GM12892 (cell line): ENCODE data around the gene UBALD2.
"Not testable (repeated sequence)": the region's sequence is repeated elsewhere in the genome, so short reads cannot be mapped to it uniquely, and the experiment has no call there.

Source experiments
- DNase-seq: peaks from one replicate; pipeline ENCODE4 v3.0.0; 2011; ENCODE audit not compliant: insufficient read length
- FAIRE-seq: peaks from 2 replicates; lab custom pipeline; 2011; peaks lifted over from hg19 to GRCh38; lab: Jason Lieb, UNC
- POLR2A ChIP-seq: IDR thresholded peaks from 2 replicates; pipeline ENCODE4 v1.6.1; 2011; ENCODE audit warnings: low read depth, low read length, control low read depth
- POLR2AphosphoS5 ChIP-seq: IDR thresholded peaks from 2 replicates; pipeline ENCODE4 v1.6.1; 2011; ENCODE audit warnings: low read depth, low read length, control low read depth
- TAF1 ChIP-seq: IDR thresholded peaks from 2 replicates; pipeline ENCODE4 v1.6.1; 2011; ENCODE audit warnings: low read depth, mild to moderate bottlenecking, control low read depth, low read length, borderline replicate concordance

The UBALD2 gene

GRCh38 chr17:76304226-76305134 is 39.3 kb downstream of the UBALD2 start:
- TF ChIP-seq POLR2A: no peak
- TF ChIP-seq POLR2AphosphoS5: no peak
- no peak for TF ChIP-seq TAF1
- no peak for DNase-seq
- FAIRE-seq: no peak

GRCh38 chr17:76305135-76305454 is 39.9 kb downstream of the UBALD2 start:
- FAIRE-seq, DNase-seq: not testable (repeated sequence)

- DNase-seq (no peak), FAIRE-seq (no peak)
- TF ChIP-seq POLR2A (no peak), POLR2AphosphoS5 (no peak), TAF1 (no peak)
These were observed 42.3 kb downstream of the UBALD2 start for GRCh38 chr17:76307299-76307965.

GRCh38 chr17:76307966-76308338 is 42.8 kb downstream of the UBALD2 start, which contains the start of gene QRICH2:
Gene QRICH2, minus strand, starts transcription at chr17:76308276. Its CDS starts 278 bp downstream, at chr17:76307998.
- no peak for FAIRE-seq
- no peak for DNase-seq
- no peak for TF ChIP-seq TAF1

GRCh38 chr17:76309461-76309860 is 44.3 kb downstream of the UBALD2 start:
- FAIRE-seq: no peak
- TF ChIP-seq POLR2A: no peak
- no peak for TF ChIP-seq POLR2AphosphoS5
- no peak for TF ChIP-seq TAF1
- no peak for DNase-seq

- DNase-seq: no peak
- TF ChIP-seq POLR2AphosphoS5 (no peak), TAF1 (no peak), POLR2A (no peak)
- FAIRE-seq: no peak
These were observed 47.6 kb downstream of the UBALD2 start for GRCh38 chr17:76312735-76313134.

- no peak for TF ChIP-seq POLR2AphosphoS5
- no peak for TF ChIP-seq POLR2A
- no peak for TF ChIP-seq TAF1
- DNase-seq (no peak), FAIRE-seq (no peak)
These were observed 49.5 kb downstream of the UBALD2 start for GRCh38 chr17:76314392-76315227.

- FAIRE-seq: no peak
- no peak for DNase-seq
- TF ChIP-seq POLR2AphosphoS5: no peak
- TF ChIP-seq POLR2A: no peak
- TF ChIP-seq TAF1: no peak
These were observed 52.4 kb downstream of the UBALD2 start for GRCh38 chr17:76317535-76317934.

- no peak for FAIRE-seq
- DNase-seq: no peak
- no peak for TF ChIP-seq POLR2AphosphoS5
- no peak for TF ChIP-seq TAF1
- TF ChIP-seq POLR2A: no peak
These were observed 53.4 kb downstream of the UBALD2 start for GRCh38 chr17:76318586-76318985.
